Thyroid gland (tissue), 4 donors: ENCODE results near the gene DDIT3.

Experiments
- POLR2A ChIP-seq, 2 donors: fragments of 450-650 bp; IDR thresholded peaks; one replicate each; pipeline ENCODE4 v1.6.1; 2017; ENCODE audit warnings: antibody characterized with exemption in 2 of 2, mild to moderate bottlenecking in 2 of 2, moderate library complexity in 1 of 2
- TF ChIP-seq, protein P1 (sequence below), 6 experiments: fragments of 200-600 bp in 3 of 6; fragments of 450-650 bp in 3 of 6; sonication (generic) in 3 of 6; IDR thresholded peaks; one replicate each; pipeline ENCODE4 v1.5.1; 2016 to 2019; ENCODE audit warnings: antibody characterized with exemption in 6 of 6, mild to moderate bottlenecking in 2 of 6, inconsistent platforms in 1 of 6, moderate library complexity in 1 of 6

DNA sequence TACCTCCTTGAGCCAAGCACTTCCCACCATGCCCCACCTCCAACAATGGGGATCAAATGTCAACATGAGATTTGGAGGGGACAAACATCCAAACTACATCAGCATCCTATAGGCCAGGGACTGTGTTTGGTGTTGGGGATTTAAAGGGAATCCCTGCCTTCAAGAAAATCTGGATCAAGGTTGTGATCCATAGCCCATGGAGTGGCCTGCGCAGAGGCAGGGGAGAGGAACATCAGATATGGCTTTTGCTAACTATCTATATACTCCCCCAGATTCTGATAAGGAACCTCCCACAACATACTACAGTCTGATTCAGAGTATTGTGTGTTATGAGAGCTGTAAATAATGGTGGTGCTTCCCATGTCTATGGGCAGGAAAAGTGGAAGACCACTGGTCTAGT lies 34.6 kb upstream of the DDIT3 start:
- TF ChIP-seq POLR2A (IDR thresholded peaks at IDR 0.05): no peak
- TF ChIP-seq, protein P1, sequence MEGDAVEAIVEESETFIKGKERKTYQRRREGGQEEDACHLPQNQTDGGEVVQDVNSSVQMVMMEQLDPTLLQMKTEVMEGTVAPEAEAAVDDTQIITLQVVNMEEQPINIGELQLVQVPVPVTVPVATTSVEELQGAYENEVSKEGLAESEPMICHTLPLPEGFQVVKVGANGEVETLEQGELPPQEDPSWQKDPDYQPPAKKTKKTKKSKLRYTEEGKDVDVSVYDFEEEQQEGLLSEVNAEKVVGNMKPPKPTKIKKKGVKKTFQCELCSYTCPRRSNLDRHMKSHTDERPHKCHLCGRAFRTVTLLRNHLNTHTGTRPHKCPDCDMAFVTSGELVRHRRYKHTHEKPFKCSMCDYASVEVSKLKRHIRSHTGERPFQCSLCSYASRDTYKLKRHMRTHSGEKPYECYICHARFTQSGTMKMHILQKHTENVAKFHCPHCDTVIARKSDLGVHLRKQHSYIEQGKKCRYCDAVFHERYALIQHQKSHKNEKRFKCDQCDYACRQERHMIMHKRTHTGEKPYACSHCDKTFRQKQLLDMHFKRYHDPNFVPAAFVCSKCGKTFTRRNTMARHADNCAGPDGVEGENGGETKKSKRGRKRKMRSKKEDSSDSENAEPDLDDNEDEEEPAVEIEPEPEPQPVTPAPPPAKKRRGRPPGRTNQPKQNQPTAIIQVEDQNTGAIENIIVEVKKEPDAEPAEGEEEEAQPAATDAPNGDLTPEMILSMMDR (IDR thresholded peaks at IDR 0.05): no peak
